DMS53 (cell line): ENCODE results near the gene AKAP9.
"Not testable (repeated sequence)": the region's sequence is repeated elsewhere in the genome, so short reads cannot be mapped to it uniquely, and the experiment has no call there.

Experiments used
- DNase-seq: peaks from one replicate; lab custom pipeline; 2025; lab: John Stamatoyannopoulos, UW

The AKAP9 gene

DNA sequence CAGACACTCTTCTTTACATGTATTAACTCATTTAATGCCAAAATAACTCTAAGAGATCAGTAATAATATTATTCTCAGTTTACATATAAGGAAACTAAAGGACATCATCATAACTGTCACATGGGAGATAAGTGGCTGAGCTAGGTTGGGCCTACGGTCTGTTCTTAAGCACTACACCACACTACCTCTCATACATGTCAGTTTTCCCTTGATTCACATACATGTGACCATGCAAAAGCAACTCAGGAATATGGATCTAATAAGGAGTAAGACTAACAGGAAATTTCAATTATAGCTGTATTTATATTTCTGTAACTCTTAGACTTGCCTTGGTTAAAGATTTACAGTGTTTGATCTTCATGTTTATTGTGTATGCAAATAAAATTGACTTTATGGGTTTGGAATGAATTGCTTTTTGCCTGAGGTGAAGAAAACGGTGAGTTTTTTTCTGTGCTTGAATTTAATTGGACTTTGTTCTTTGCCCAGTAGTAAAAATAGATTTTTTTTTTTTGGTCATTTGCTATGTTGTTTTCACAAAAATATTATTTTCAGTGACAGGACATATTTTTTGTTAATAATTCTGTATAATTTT is 123.9 kb downstream of the AKAP9 start:
- no peak for DNase-seq

DNA sequence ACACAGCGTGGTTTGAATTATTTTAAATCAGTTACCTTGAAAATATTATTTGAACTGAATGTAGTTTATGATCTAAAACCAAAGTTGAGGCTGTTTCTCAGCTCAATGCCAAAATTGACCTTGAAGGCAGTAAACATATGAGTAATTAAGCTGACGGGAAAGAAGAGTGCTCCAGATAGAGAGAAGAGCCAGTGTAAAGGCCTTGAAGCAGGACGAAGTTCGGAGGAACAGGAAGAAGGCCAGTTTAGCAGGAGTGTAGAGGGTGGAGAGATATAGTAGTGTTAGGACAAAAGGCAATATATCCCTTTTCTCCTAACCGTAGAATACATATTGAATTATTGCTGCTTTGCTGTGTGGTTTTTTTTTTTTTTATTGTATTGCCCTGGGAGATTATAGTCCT is 130.4 kb downstream of the AKAP9 start:
- DNase-seq = no peak

DNA sequence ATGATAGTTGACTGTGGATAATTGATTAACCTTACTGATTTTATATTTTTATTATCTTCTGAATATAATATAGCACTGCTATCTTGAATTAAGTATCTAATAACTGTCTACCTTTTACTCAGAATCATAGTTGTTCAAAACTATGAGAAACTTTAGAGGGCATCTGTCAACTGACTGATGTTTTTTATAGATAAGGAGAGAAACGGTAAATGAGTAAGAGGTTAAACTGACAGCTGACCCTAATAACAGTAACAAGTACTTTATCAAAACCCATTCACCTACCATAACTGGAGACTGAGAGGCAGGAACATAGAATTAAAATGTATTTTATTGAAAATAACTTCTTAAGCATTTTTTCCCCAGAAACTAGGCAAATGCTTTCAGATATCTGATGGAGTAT is 131.5 kb downstream of the AKAP9 start:
- DNase-seq = no peak

DNA sequence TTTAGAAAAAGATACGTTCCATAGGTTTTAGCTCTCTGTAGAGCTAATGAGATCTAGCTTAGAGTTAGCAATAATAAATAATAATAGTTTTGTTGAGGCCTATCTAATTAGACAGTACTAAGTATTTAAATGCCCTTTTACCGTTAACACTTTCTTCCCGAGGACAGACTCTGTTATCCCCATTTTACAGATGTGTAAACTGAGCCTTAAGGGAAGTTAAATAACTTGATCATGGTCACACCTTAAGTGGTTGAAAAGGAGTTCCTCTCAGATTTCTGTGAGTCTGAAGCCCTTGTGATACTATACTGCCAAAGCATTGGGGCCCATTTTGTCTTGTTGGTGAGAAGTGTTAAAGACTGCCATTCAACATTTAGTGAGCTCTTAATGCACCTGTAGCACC is 132.0 kb downstream of the AKAP9 start:
- no peak for DNase-seq

DNA sequence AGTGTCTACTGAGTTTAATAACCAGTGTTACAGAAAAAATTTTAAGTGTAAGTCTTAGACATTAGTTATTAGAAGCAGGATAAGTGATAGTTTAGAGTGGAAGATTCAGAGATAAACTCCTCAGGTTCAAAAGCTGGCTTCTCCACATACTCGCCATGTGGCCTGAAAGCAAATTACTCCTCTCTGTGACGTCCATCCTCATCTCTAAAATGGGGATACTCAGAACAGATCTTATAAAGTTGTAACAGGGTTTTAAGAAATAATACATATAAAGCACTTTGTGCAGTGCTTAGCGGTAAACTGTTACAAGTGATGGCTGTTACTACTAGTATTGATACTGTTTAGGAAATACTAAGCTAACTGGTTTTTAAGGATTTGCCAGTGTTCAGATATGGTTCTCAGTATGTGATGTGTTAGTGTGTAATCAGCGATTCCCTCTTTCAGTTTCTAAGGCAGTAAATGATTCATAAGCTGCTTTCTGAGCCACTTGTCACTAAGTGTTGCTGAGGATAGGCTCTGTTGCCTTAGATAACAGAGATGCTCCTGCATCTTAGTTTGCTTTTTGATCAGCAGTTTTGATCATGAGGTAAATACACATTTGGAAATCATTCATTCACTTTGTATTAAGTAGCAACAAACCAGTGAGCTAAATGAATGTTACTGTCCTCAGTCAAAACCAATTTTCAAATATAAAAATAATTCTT is 134.9 kb downstream of the AKAP9 start:
- DNase-seq = peak; percentile 11

DNA sequence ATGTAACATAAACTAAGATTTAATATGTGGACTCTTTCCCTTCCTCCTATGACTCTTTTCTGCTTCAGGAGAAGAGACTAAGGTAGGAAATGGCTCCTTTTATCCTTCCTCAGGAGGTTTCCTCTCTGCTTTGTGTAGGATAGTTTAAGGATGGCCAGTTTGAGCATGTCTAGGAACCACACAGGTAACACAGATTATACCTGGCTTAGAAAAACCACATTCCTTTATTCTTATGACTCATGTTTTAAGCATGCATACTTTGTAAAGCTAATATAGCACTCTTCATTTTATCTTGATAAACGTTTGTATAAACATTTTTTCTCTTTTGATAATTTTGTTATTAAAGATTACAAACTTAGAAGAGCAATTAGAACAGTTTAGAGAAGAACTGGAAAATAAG is 135.8 kb downstream of the AKAP9 start:
- peak; percentile 12 for DNase-seq

DNA sequence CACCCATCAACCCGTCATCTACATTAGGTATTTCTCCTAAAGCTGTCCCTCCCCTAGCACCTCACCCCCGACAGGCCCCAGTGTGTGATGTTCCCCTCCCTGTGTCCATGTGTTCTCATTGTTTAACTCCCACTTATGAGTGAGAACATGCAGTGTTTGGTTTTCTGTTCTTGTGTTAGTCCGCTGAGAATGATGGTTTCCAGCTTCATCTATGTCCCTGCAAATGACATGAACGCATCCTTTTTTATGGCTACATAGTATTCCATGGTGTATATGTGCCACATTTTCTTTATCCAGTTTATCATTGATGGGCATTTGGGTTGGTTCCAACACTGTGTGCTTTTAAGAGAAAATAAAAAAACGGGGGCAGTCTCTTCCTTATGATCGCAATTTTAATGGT is 143.3 kb downstream of the AKAP9 start:
- DNase-seq = not testable (repeated sequence)

DNA sequence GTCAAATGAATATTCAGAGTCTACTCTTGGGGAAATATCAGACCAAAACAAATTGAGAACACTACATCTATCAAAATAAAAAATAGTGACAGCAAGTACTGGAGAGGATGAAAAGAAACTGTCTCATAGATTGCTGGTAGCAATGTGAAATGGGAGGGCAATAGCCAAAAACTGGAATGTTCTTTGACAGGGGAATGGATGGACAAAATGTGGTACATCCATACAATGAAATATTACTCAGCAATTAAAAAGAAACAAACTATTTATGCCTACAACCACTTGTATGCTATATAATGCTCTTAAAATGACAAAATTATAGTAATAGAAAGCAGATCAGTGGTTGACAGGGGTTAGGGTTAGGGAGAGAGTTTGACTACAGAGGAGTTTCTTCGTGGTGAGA is 147.6 kb downstream of the AKAP9 start:
- DNase-seq = no peak

DNA sequence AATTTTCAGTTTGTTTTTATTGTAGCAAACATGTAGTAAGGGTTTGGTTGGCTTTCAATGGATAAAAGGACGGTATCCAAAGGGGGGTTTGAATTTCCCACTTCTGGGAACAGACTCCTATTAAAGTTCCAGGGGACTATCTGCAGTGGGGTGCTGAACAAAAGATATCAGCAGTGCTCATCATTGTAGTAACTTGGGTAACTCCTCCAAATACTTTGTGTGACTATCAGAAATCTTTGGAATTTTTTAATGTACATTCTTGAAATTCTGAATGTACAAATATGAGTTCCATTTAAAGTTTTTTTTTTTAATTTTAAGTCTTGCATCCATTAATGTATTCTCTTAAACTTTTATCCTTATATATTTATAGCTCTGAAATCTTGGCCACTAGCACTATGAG is 151.5 kb downstream of the AKAP9 start:
- no peak for DNase-seq

DNA sequence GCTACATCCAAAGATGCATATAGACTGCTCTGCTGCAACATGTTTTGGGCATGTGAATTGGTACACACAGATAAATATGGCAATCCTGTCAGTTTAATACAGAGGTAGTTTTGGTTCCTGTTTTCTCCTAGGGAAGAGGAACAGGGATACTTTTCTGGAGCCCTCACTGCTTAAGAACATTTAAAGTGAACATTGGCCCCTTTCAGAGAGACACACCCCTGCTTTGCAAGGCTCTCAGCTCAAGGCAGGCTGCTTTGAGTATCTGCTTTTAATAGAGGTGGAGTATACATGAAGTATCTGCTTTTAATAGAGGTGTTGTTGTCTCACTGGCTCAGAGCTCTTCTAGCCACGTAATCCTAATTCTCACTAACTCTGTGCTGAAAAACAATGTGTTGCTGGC is 154.7 kb downstream of the AKAP9 start:
- no peak for DNase-seq

DNA sequence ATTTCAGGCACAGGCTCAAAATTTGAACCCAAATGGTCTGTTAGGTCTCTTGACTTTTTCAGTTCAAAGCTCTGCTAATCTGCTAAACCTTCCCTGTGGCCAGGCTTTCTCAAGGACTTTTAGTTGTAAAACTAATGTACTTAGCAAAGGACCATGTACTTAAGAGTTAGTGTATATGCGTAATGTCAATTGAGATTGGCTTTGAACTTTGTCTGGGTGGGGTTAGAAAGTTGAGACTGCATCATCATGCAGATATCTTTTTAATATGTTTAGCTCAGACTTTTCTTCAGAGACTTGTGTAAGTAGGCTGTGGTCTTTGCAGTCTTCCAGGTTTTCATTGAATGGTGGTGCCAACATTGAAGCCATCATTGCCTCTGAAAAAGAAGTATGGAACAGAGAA is 159.9 kb downstream of the AKAP9 start:
- DNase-seq = no peak

DNA sequence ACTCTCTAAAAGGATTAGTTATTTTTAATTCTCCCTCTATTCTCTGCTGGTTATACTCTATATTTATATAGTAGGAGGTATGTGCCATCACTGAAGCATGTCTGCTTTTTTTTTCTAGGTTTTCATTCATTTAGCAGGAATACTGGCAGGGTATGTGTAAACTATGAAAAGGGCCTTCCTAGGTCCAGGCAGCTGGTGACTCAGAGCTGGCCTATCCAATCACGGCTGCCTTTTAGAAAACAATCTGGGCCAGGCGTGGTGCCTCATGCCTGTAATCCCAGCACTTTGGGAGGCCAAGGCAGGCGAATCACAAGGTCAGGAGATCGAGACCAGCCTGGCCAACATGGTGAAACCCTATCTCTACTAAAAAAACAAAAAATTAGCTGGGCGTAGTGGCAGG is 162.2 kb downstream of the AKAP9 start:
- not testable (repeated sequence) for DNase-seq

DNA sequence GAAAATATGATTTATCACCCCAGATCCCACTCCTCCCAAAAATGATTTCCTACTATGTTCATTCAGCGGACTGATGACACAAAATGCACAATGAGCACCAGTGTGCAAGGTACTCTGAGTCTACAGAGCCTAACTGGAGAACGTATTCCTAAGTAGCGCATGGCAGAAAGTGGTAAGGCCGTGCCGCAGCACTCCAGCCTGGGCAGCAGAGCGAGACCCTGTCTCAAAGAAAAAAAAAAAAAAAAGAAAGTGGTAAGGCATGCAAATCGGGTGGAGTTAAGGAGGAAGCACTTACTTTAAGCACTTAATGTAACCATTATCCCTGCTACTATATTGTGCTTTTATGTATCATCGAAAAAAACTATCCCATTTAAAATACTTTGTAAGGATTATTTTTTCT is 168.2 kb downstream of the AKAP9 start:
- DNase-seq = no peak

DNA sequence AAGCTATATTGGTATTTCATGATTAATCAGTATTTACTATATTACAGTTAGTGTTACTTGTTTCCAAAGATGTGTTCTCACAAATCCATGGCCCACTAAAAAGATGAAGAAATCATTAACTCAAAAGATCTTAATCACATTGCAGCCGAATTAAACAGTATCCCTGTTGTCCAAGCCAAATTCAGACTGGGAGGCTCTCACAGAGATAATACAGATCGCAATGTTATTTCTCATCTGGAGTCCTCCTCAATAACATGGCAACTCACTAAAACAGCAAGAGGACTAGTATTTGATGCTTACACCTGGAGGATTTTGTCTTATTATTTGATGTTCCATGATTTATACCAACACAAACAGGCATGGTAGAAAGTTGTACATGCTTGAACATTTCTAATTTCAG is 170.2 kb downstream of the AKAP9 start:
- no peak for DNase-seq

DNA sequence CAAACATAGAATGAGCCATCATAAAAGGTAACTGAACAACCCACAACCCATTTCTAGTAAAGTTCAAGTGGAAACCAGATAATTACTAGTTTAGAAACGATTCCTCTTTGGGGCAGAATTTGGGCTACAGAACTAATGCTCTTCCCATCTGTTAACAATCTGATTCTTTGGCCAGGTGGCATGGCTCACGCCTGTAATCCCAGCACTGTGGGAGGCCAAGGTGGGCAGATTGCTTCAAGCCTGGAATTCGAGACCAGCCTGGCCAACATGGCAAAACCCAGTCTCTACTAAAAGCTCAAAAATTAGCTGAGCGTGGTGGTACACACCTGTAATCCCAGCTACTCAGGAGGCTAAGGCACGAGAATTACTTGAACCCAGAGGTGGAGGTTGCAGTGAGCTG is 175.2 kb downstream of the AKAP9 start:
- peak; percentile 32 for DNase-seq

DNA sequence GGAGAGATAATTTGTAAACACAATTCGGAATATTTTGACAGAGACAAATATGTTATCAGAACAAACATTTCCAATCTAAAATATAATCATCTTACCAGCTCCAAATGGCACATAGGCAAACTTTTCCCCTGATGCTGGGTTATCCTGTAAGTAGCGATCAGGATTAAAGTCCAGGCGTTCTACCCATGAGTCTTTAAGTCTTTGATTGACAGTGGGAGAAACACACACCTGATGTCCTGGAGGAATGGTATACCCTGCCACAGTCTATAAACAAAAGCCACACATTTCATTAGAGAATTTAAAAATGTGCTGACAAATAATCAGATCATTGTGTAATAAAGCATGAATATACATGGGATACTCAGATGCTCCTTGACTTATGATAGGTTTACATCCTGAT is 176.3 kb downstream of the AKAP9 start:
- no peak for DNase-seq

DNA sequence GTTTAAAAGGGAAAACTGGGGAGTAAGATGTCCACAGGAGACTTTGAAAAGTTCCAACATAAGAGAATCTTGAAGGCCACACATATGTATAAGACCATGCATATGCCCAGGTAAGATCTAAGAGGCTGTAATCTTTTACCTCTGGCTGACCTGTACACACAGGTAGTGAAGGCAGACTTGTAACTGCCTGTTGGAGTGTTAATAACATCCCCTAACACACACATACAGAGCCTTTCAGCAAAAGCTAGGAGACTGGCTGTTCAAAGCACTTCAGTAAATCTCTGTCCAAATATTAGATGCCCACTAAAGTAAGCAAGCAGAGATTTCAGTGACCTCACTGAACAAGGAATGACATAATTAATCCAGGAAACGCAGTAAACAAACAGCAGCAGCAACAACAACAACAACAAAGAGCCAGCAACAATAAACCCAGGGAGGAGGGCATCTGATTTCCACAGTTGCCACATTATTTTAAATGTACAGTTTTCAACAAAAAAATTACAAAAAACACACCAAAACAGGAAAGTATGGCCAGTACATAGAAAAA is 178.6 kb downstream of the AKAP9 start:
- peak; percentile 97 for DNase-seq

DNA sequence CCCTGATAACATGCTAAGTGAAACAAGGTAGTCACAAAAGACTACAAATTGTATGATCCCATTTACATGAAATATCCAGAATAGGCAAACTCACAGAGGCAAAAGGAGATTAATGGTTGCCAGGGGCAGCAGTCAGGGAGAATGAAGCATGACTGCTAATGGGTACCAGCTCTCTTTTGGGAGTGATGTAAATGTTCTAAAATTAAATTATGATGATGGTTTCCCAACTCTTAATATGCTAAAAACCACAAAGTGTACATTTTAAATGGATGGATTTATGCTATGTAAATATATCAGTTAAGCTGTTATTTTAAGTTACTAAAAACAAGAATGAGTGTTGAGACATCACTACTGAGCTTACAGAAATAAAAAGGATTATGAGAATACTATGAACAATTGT is 181.0 kb downstream of the AKAP9 start:
- no peak for DNase-seq

DNA sequence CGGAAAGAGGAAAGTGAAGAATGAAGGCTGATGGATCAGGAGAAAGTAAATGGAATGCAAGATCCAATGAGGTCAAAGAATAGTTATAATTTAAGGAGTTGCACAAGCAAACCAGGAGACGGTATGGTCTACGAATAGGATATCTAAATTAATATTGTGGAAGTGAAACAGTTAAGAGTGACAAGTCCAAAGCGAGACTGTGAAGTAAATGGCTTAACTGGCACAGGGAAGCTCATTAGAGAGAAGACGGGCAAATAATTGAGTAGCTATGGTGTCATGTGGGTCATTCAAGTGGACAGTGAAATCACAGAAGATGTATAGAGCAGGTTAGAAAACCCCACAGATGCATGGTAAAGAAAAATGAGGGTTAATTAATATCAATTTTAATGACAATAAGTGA is 190.4 kb downstream of the AKAP9 start:
- no peak for DNase-seq

DNA sequence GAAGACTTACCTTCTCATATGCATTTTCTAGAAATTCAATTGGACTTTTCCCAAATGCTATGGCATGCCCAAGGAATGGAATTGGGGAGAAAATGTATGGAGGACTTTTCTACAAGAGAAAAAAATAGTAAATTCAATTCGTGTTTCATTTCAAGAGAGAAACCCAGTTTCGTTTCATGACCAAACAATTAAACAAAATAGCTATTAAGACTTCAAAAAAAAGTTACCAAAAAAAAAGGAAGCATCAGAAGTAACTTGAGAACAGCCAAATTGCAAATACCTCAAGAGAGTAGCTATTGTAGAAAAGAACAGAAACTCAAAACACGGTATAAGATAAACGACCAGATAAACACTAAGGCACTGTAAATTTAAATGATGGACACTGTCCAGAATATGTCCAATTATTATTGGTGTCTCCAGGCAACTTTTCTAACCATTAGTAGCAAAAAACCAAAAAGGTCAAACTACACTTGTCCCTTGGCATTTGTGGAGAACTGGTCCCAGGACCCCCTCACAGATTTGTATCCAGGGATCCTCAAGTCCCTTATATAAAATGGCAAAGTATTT is 191.2 kb downstream of the AKAP9 start:
- DNase-seq = no peak

DNA sequence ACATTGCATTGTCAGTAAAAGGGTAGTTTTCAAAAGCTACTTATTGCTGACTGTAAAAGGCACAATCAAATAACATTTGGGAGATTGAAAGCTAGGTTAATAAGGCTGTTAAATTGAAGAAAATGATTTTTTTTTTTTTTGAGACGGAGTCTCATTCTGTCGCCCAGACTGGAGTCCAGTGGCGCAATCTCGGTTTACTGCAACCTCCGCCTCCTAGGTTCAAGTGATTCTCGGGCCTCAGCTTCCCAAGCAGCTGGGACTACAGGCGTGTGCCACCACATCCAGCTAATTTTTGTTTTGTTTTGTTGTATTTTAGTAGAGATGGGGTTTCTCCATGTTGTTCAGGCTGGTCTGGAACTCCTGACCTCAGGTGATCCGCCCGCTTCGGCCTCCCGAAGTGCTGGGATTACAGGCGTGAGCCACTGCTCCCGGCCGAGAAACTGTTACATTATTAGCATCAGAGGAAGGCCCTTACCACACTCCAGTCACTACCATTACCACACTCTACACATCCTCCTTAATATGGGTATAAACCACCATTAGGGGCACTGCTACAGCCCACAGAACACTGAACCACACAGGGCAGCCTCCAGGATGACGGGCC is 192.6 kb downstream of the AKAP9 start:
- no peak for DNase-seq

DNA sequence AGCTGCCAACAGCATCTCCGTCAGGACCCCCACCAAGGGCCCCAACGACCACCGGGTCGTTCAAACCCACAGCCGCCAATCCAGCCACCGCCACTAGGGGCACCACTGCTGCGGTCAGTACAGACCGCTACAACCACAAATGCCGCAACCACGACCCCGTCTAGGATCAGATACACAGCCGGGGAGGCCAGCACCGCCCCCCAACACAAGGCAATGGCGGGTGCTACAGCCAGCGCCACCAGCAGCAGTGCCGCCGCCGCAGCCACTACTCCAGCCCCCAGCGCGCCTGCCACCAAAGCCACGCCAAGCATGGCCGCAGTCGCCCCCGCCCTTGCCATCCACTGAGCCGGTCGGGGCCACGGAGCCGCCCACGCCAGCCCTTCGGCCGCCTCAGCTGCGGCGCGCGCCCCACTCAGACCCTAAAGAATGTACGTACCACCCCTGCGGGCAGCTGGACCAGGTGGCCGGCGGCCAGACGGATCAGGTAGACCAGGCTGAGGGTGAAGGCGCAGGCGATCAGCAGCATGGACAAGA is 193.1 kb downstream of the AKAP9 start:
- peak; percentile 89 for DNase-seq
